Fibroblast of lung (primary cell): ENCODE results near the gene BLOC1S5. TPM values are rescaled to one million over a fixed set of nuclear protein-coding genes. Genes with fewer than 3 reads are reported as not detected.

Experiments
- DNase-seq, 2 donors: peaks; one replicate each; pipeline versions ENCODE4 v3.0.0 to v3.0.0-alpha.2; 2010; ENCODE audit warnings: low read depth in 2 of 2
- H2AFZ ChIP-seq: 2 replicates; pipeline ENCODE4 v1.5.1; 2012; ENCODE audit warnings: low read length, control low read depth, inconsistent platforms
- H3K27ac ChIP-seq: 2 replicates; pipeline ENCODE4 v1.5.1; 2011; ENCODE audit warnings: low read length, control low read depth; ENCODE audit not compliant: insufficient read depth
- H3K27me3 ChIP-seq: 2 replicates; pipeline ENCODE4 v1.5.1; 2011; ENCODE audit warnings: mild to moderate bottlenecking, low read length; ENCODE audit not compliant: control insufficient read depth, insufficient read depth
- H3K36me3 ChIP-seq: 2 replicates; pipeline ENCODE4 v1.5.1; 2011; ENCODE audit warnings: low read length; ENCODE audit not compliant: control insufficient read depth, insufficient read depth
- H3K4me1 ChIP-seq: 2 replicates; pipeline ENCODE4 v1.5.1; 2011; ENCODE audit warnings: low read length; ENCODE audit not compliant: control insufficient read depth, insufficient read depth; ENCODE audit errors: extremely low read depth
- H3K4me2 ChIP-seq: 2 replicates; pipeline ENCODE4 v1.5.1; 2011; ENCODE audit warnings: low read length, control low read depth; ENCODE audit not compliant: insufficient read depth; ENCODE audit errors: extremely low read depth
- H3K4me3 ChIP-seq, 4 experiments: fragments of 200-600 bp in 1 of 4; sonication (generic) in 1 of 4; replicated peaks in 1 of 4; 2 replicates each; pipeline ENCODE4 v1.5.1; 2011 to 2016; ENCODE audit warnings: low read length in 4 of 4, low read depth in 3 of 4, mild to moderate bottlenecking in 3 of 4, control low read depth in 2 of 4, inconsistent platforms in 1 of 4, mixed read lengths in 1 of 4; ENCODE audit not compliant: insufficient read depth in 1 of 4; ENCODE audit errors: control extremely low read depth in 1 of 4
- H3K79me2 ChIP-seq: 2 replicates; pipeline ENCODE4 v1.5.1; 2012; ENCODE audit warnings: mild to moderate bottlenecking, low read length, inconsistent platforms; ENCODE audit not compliant: control insufficient read depth, insufficient read depth
- H3K9ac ChIP-seq: 2 replicates; pipeline ENCODE4 v1.5.1; 2011; ENCODE audit warnings: mild to moderate bottlenecking, low read length, control low read depth; ENCODE audit not compliant: insufficient read depth
- H3K9me3 ChIP-seq: 2 replicates; pipeline ENCODE4 v1.5.1; 2012; ENCODE audit warnings: low read depth, low read length; ENCODE audit not compliant: control insufficient read depth, insufficient read depth
- H4K20me1 ChIP-seq: 2 replicates; pipeline ENCODE4 v1.5.1; 2011; ENCODE audit warnings: low read length; ENCODE audit not compliant: control insufficient read depth, insufficient read depth; ENCODE audit errors: extremely low read depth
- EZH2 ChIP-seq: IDR thresholded peaks from 2 replicates; pipeline ENCODE4 v1.5.1; 2012; ENCODE audit warnings: low read length, control low read depth, mild to moderate bottlenecking; ENCODE audit errors: missing control alignments
- polyA plus RNA-seq, 2 donors: library from polyadenylated mRNA; depleted of rRNA in 1 of 2; stranded (reverse) in 1 of 2; unstranded in 1 of 2; fragments of >200 nt; gene quantifications; 2 replicates each; pipeline ENCODE4 v1.2.1, GENCODE V29; 2011 to 2012; ENCODE audit warnings: missing spikeins in 1 of 2
- total RNA-seq: library from RNA; depleted of rRNA; stranded (reverse); fragments of >200 nt; gene quantifications from 2 replicates; pipeline ENCODE4 v1.2.1, GENCODE V29; 2014
- TF ChIP-seq, protein P1 (sequence below), 2 donors: IDR thresholded peaks in 1 of 2; conservative IDR thresholded peaks in 1 of 2; 1 replicate in 1 of 2; 2 replicates in 1 of 2; pipeline ENCODE4 v1.5.1; 2011 to 2012; ENCODE audit warnings: low read length in 2 of 2, control low read depth in 1 of 2, inconsistent platforms in 1 of 2, low read depth in 1 of 2, mild to moderate bottlenecking in 1 of 2

BLOC1S5 gene
- total and polyA plus RNA-seq, 2 donors (not counting 1 experiment from before 2014, with no cell fraction given), result 10.1 to 20.6 TPM

DNA sequence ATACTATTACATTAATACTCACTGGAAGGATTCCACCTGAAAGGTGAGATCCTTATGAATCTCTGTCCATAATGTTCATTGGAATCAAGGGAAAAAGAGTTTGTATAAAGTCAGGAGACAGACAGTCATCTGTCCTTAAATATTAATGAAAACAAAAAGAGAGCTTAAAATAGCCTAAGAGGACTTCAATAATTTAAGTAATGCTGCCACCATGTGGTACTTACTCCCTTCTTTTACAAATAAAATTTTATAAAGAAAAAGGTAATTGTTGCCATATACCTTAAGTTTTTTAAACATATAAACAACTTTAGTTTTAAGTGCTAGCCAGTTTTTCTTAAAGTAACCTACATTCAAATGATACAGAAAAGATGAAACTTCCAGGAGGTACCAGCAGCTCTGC is 5.1 kb downstream of the BLOC1S5 start:
- H3K4me1 ChIP-seq, result no peaks in the 10 kb centered on the region
- H3K27ac ChIP-seq, result no peak overlapping the region
- H3K4me2 ChIP-seq, result no peak overlapping the region
- no peak overlapping the region for H2AFZ ChIP-seq
- no peaks in the 10 kb centered on the region for H4K20me1 ChIP-seq
- H3K27me3 ChIP-seq, result no peaks in the 10 kb centered on the region
- H3K36me3 ChIP-seq, result no peaks in the 10 kb centered on the region
- TF ChIP-seq EZH2, result no peak
- TF ChIP-seq, protein P1, sequence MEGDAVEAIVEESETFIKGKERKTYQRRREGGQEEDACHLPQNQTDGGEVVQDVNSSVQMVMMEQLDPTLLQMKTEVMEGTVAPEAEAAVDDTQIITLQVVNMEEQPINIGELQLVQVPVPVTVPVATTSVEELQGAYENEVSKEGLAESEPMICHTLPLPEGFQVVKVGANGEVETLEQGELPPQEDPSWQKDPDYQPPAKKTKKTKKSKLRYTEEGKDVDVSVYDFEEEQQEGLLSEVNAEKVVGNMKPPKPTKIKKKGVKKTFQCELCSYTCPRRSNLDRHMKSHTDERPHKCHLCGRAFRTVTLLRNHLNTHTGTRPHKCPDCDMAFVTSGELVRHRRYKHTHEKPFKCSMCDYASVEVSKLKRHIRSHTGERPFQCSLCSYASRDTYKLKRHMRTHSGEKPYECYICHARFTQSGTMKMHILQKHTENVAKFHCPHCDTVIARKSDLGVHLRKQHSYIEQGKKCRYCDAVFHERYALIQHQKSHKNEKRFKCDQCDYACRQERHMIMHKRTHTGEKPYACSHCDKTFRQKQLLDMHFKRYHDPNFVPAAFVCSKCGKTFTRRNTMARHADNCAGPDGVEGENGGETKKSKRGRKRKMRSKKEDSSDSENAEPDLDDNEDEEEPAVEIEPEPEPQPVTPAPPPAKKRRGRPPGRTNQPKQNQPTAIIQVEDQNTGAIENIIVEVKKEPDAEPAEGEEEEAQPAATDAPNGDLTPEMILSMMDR (conservative IDR thresholded peaks at IDR 0.05 in 1 of 2, IDR thresholded peaks at IDR 0.05 in 1 of 2; ENCODE audit: low read depth in 1 of 2, low read length in 2 of 2), result peak in 1 of 2 donors; percentile 19
- peak; percentile 42 to 74 for DNase-seq
- H3K79me2 ChIP-seq, result no peaks in the 10 kb centered on the region
- H3K9ac ChIP-seq, result no peak overlapping the region
- H3K4me3 ChIP-seq, result no peak overlapping the region
- H3K9me3 ChIP-seq, result no peaks in the 10 kb centered on the region

DNA sequence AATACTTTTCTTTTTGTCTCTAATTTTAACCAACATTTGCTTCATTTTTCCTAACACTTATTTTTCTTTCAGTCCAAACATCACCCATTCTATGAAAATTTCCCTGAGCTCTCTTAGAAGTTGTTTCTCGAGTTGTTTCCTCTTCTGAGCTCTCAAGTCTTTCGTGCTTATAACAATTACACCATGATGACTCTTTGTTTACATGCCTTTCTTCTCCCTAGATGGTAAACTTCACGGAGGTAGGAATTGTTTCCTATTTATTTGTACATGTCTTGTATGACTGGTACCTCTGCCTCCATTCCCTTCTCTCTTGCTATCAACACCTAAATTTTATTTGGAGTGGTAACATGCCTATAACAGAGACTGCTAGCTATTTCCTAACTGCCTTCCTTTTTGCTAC is 6.4 kb downstream of the BLOC1S5 start:
- Histone ChIP-seq H3K36me3 (no peaks in the 10 kb centered on the region), H4K20me1 (no peaks in the 10 kb centered on the region), H3K9ac (no peak overlapping the region), H3K4me3 (no peak overlapping the region), H2AFZ (no peak overlapping the region), H3K79me2 (no peaks in the 10 kb centered on the region), H3K4me1 (no peaks in the 10 kb centered on the region), H3K4me2 (no peak overlapping the region), H3K27ac (no peak overlapping the region), H3K9me3 (no peaks in the 10 kb centered on the region), H3K27me3 (no peaks in the 10 kb centered on the region)
- TF ChIP-seq, protein P1 (conservative IDR thresholded peaks at IDR 0.05 in 1 of 2, IDR thresholded peaks at IDR 0.05 in 1 of 2; ENCODE audit: low read depth in 1 of 2, low read length in 2 of 2), result no peak
- TF ChIP-seq EZH2, result no peak
- DNase-seq, result no peak

DNA sequence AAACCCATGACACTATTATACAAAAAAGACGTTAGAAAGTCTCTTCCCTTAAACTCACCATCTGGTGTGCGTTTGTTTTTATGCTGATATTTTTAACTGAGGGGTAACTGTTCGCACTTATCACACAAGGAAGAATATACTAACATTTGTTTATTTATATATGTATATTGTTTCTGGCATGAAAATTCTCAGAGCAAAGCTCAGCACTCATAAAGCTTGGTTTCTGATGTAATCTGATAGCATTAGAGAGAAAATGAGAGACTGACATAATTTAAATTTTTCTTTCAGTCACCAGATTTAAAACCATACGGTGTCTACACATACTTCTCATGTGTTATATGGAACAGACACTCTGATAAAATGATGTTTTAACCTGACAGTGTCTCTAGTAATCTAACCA is 6.9 kb downstream of the BLOC1S5 start:
- H3K9ac ChIP-seq, result no peak overlapping the region
- no peak overlapping the region for H3K27ac ChIP-seq
- H3K4me2 ChIP-seq, result no peak overlapping the region
- H3K9me3 ChIP-seq, result no peaks in the 10 kb centered on the region
- TF ChIP-seq, protein P1 (conservative IDR thresholded peaks at IDR 0.05 in 1 of 2, IDR thresholded peaks at IDR 0.05 in 1 of 2; ENCODE audit: low read depth in 1 of 2, low read length in 2 of 2), result no peak
- TF ChIP-seq EZH2, result no peak
- no peak overlapping the region for H3K4me3 ChIP-seq
- H4K20me1 ChIP-seq, result no peaks in the 10 kb centered on the region
- peak in 1 of 2 donors; percentile 53 for DNase-seq
- no peaks in the 10 kb centered on the region for H3K4me1 ChIP-seq
- no peaks in the 10 kb centered on the region for H3K27me3 ChIP-seq
- H3K36me3 ChIP-seq, result no peaks in the 10 kb centered on the region
- H2AFZ ChIP-seq, result no peak overlapping the region
- no peaks in the 10 kb centered on the region for H3K79me2 ChIP-seq
